Tibial nerve (tissue), 4 donors: ENCODE measurements around the gene GABPB1. TPM values are rescaled to one million over a fixed set of nuclear protein-coding genes. Genes with fewer than 3 reads are reported as not detected.

Source experiments
- DNase-seq, 2 donors: peaks; one replicate each; pipeline ENCODE4 v3.0.0-alpha.2; 2019; ENCODE audit warnings: low spot score in 2 of 2
- H3K27ac ChIP-seq, 4 donors: fragments of 200-600 bp; sonication (generic) in 3 of 4; one replicate each; pipeline ENCODE4 v1.5.1; 2017 to 2019; ENCODE audit warnings: mild to moderate bottlenecking in 1 of 4
- H3K27me3 ChIP-seq, 2 donors: fragments of 200-600 bp; sonication (generic) in 1 of 2; one replicate each; pipeline versions ENCODE4 v1.5.1 to v1.6.0; 2017 to 2019
- H3K36me3 ChIP-seq, 3 donors: fragments of 200-600 bp; sonication (generic); one replicate each; pipeline ENCODE4 v1.5.1; 2018 to 2019
- H3K4me1 ChIP-seq, 4 donors: fragments of 200-600 bp; sonication (generic) in 3 of 4; one replicate each; pipeline ENCODE4 v1.5.1; 2017 to 2019
- H3K4me3 ChIP-seq, 4 donors: fragments of 200-600 bp; sonication (generic) in 3 of 4; one replicate each; pipeline ENCODE4 v1.5.1; 2017 to 2019; ENCODE audit warnings: mild to moderate bottlenecking in 1 of 4, moderate library complexity in 1 of 4
- H3K9me3 ChIP-seq, 4 donors: fragments of 200-600 bp; sonication (generic) in 3 of 4; one replicate each; pipeline ENCODE4 v1.5.1; 2017 to 2019
- EP300 ChIP-seq, 2 donors: sonication (generic); formaldehyde crosslinking; IDR thresholded peaks; one replicate each; pipeline ENCODE4 v1.6.1; 2017; ENCODE audit warnings: antibody characterized with exemption in 2 of 2, mild to moderate bottlenecking in 1 of 2
- POLR2A ChIP-seq, 2 donors: fragments of 450-650 bp; IDR thresholded peaks; one replicate each; pipeline ENCODE4 v1.6.1; 2017; ENCODE audit warnings: antibody characterized with exemption in 2 of 2, mild to moderate bottlenecking in 2 of 2, moderate library complexity in 2 of 2
- WGBS, 2 donors: methylation state at CpG; one replicate each; pipeline ENCODE4 v1.1.5; 2018; 5-methylcytosine and 5-hydroxymethylcytosine counted together
- total RNA-seq, 4 donors: library from RNA; depleted of rRNA; stranded (reverse); fragments of >200 nt; gene quantifications; one replicate each; pipeline ENCODE4 v1.1.0, GENCODE V29; 2016
- TF ChIP-seq, protein P1 (sequence below), 5 experiments: fragments of 200-600 bp in 3 of 5; fragments of 450-650 bp in 2 of 5; sonication (generic) in 3 of 5; IDR thresholded peaks; one replicate each; pipeline ENCODE4 v1.5.1; 2016 to 2019; ENCODE audit warnings: antibody characterized with exemption in 5 of 5, mild to moderate bottlenecking in 3 of 5, moderate library complexity in 2 of 5

Gene GABPB1
- total RNA-seq, 4 donors from 2014 or later = 13.3 to 22.2 (median 17.4) TPM

DNA sequence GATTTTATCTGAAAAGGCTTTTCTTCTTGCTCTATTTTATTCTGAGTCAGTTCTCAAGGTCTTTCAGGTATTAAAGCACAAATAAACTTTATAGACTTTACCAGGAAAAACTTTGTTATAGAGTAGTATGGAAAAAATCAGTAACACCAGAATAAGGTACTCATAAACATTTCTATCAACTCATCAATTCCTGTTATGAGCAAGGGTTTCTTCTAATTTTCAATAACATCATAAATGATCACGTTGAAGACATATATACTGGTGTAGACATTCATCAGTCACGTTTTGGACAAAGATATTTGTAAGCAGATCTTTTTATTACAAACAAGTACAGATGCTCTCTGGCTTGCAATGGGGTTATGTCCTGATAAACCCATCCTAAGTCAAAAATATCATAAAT is 79.9 kb downstream of the GABPB1 start:
- WGBS, 2 donors = 56 to 70% methylated on average over 2 of the region's 2 CpGs
- no peaks in the 10 kb centered on the region for H3K27me3 ChIP-seq
- H3K36me3 ChIP-seq = peaks cover 0 to 10% (median 0%) of the 10 kb centered on the region in 3 donors
- no peak overlapping the region for H3K27ac ChIP-seq
- no peaks in the 10 kb centered on the region for H3K4me1 ChIP-seq
- DNase-seq = no peak
- no peaks in the 10 kb centered on the region for H3K9me3 ChIP-seq
- no peak for TF ChIP-seq EP300 (IDR thresholded peaks at IDR 0.05)
- no peak for TF ChIP-seq POLR2A (IDR thresholded peaks at IDR 0.05)
- TF ChIP-seq, protein P1, sequence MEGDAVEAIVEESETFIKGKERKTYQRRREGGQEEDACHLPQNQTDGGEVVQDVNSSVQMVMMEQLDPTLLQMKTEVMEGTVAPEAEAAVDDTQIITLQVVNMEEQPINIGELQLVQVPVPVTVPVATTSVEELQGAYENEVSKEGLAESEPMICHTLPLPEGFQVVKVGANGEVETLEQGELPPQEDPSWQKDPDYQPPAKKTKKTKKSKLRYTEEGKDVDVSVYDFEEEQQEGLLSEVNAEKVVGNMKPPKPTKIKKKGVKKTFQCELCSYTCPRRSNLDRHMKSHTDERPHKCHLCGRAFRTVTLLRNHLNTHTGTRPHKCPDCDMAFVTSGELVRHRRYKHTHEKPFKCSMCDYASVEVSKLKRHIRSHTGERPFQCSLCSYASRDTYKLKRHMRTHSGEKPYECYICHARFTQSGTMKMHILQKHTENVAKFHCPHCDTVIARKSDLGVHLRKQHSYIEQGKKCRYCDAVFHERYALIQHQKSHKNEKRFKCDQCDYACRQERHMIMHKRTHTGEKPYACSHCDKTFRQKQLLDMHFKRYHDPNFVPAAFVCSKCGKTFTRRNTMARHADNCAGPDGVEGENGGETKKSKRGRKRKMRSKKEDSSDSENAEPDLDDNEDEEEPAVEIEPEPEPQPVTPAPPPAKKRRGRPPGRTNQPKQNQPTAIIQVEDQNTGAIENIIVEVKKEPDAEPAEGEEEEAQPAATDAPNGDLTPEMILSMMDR (IDR thresholded peaks at IDR 0.05) = no peak
- H3K4me3 ChIP-seq = no peak overlapping the region

DNA sequence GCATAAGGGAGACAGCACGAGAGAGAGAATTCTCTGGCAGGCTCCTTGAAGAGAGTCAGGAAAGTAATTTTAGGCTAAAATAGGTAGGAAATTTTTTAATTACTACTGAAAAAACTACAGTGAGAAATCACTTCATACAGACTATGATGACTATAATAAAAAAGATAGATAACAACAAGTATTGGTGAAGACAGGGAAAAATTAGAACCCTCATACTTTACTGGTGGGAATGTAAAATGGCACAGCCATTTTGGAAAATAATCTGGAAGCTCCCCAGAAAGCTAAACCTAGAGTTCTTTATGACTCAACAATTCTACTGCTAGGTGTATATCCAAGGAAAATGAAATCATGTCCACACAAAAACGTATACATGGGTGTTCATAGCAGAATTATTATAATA is 87.4 kb downstream of the GABPB1 start:
- no peak for DNase-seq
- WGBS, 2 donors = 78 to 83% methylated on average over 2 of the region's 2 CpGs
- Histone ChIP-seq H3K9me3 (no peaks in the 10 kb centered on the region), H3K27ac (no peak overlapping the region), H3K36me3 (no peaks in the 10 kb centered on the region), H3K4me3 (no peak overlapping the region), H3K4me1 (no peaks in the 10 kb centered on the region), H3K27me3 (no peaks in the 10 kb centered on the region)
- TF ChIP-seq EP300 (IDR thresholded peaks at IDR 0.05) = no peak
- TF ChIP-seq, protein P1 (IDR thresholded peaks at IDR 0.05) = no peak
- no peak for TF ChIP-seq POLR2A (IDR thresholded peaks at IDR 0.05)

DNA sequence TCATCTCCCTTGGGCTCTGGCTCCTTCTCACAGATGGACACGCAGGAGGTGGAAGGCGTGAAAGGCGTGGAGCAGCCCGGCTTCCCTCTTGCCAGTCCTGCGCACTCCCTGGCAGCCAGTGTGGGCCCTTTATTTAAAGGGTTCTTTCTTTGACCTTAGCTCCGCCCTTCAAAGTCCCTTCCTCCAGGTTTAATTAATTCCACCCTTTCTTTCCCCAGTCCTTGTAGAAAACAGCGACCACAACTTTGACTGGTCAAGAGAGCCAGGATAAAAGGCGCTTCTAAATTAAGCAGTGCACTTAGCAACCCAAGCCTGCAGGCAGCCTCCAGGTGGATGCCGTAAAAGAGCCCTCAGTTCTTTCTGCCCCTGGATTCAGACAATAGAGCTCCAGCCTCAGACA is 89.4 kb downstream of the GABPB1 start, which contains the start of gene HDC:
Gene HDC (minus strand): TSS at position 107 of the 400 bp plus-strand sequence. CDS start 103 bp downstream, at position 4.
- TF ChIP-seq EP300 (IDR thresholded peaks at IDR 0.05) (no peak), POLR2A (IDR thresholded peaks at IDR 0.05) (no peak)
- TF ChIP-seq, protein P1 (IDR thresholded peaks at IDR 0.05) = no peak

DNA sequence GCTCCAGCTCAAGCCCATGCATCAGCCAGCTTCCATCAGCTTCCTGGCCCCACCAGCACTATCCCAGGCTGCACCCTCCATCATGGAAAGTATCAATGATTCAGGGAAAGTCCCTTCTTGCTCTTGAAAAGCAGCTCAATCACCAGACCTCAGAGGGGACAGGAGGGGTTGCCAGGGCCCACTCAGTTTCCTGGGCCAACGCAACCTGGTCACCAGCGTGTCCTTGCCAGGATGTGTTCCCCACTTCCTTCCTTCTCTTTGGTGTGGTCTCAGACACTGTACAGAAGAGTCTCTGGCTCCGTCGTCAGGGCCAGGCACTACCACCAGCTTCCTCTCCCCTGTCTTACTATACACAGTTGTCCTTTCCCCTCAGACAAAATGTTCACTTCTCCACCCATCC is 92.5 kb downstream of the GABPB1 start:
- WGBS, 2 donors = 87 to 91% methylated on average over 4 of the region's 4 CpGs

More for the DNA sequence above, 89.4 kb downstream of the GABPB1 start, which contains the start of gene HDC:
- no peak within 1 kb of the TSS for H3K4me3 ChIP-seq
- no peaks in the 10 kb centered on the region for H3K9me3 ChIP-seq
- no peaks in the 10 kb centered on the region for H3K36me3 ChIP-seq
- no peaks in the 10 kb centered on the region for H3K4me1 ChIP-seq
- no peak within 1 kb of the TSS for H3K27ac ChIP-seq
- WGBS, 2 donors = 39 to 44% methylated on average over 9 of the region's 9 CpGs
- no peaks in the 10 kb centered on the region for H3K27me3 ChIP-seq
- DNase-seq = no peak

DNA sequence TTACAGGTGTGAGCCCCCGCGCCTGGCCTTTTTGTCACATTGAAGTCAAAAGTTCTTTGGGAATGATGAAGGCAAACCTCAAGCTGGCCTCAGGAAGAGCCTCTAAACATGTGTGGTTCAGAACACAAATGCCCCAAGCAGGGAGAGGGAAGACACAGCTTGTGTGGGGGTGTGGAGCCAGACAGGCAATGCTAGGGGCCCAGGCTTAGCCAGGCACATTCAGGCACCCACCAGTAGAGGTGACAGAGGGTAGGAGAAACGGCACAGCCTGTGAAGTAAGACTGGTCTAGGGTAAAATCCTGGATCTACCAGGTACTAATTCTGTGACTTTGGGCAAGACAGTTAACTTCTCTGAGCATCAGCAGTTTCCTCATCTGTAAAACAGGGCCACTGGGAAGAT is 93.0 kb downstream of the GABPB1 start:
- no peak overlapping the region for H3K4me3 ChIP-seq
- H3K27ac ChIP-seq = no peak overlapping the region
- TF ChIP-seq POLR2A (IDR thresholded peaks at IDR 0.05) (no peak), EP300 (IDR thresholded peaks at IDR 0.05) (no peak)
- TF ChIP-seq, protein P1 (IDR thresholded peaks at IDR 0.05) = no peak
- no peaks in the 10 kb centered on the region for H3K36me3 ChIP-seq
- no peaks in the 10 kb centered on the region for H3K4me1 ChIP-seq
- 91 to 93% methylated on average over 3 of the region's 3 CpGs for WGBS, 2 donors
- H3K9me3 ChIP-seq = no peaks in the 10 kb centered on the region
- H3K27me3 ChIP-seq = no peaks in the 10 kb centered on the region
- DNase-seq = no peak

More for the DNA sequence above, 92.5 kb downstream of the GABPB1 start:
- Histone ChIP-seq H3K9me3 (no peaks in the 10 kb centered on the region), H3K27ac (no peak overlapping the region), H3K27me3 (no peaks in the 10 kb centered on the region), H3K4me3 (no peak overlapping the region), H3K36me3 (no peaks in the 10 kb centered on the region), H3K4me1 (no peaks in the 10 kb centered on the region)
- no peak for TF ChIP-seq EP300 (IDR thresholded peaks at IDR 0.05)
- TF ChIP-seq, protein P1 (IDR thresholded peaks at IDR 0.05) = no peak
- TF ChIP-seq POLR2A (IDR thresholded peaks at IDR 0.05) = no peak
- no peak for DNase-seq
